HEK293T (cell line): ENCODE results near the gene CSNK2A1.

Experiments
- ARNT ChIP-seq: fragments of 450-650 bp; IDR thresholded peaks from 2 replicates; pipeline ENCODE4 v1.6.1; 2017; ENCODE audit warnings: mild to moderate bottlenecking
- BHLHE40 ChIP-seq: fragments of 450-650 bp; IDR thresholded peaks from 2 replicates; pipeline ENCODE4 v1.6.1; 2016; ENCODE audit warnings: mild to moderate bottlenecking, moderate library complexity, borderline replicate concordance
- CTBP1 ChIP-seq: fragments of 450-650 bp; IDR thresholded peaks from 2 replicates; pipeline ENCODE4 v1.6.1; 2016; ENCODE audit warnings: borderline replicate concordance
- ELF4 ChIP-seq: fragments of 450-650 bp; IDR thresholded peaks from 2 replicates; pipeline ENCODE4 v1.6.1; 2017; ENCODE audit warnings: antibody characterized with exemption
- FOXK2 ChIP-seq: fragments of 450-650 bp; IDR thresholded peaks from 2 replicates; pipeline ENCODE4 v1.6.1; 2016; ENCODE audit warnings: mild to moderate bottlenecking
- FOXM1 ChIP-seq: fragments of 450-650 bp; IDR thresholded peaks from 2 replicates; pipeline ENCODE4 v1.6.1; 2017; ENCODE audit warnings: mild to moderate bottlenecking, borderline replicate concordance
- L3MBTL2 ChIP-seq: fragments of 450-650 bp; conservative IDR thresholded peaks from 2 replicates; pipeline ENCODE4 v1.6.1; 2016; ENCODE audit warnings: mild to moderate bottlenecking
- NFRKB ChIP-seq: fragments of 450-650 bp; IDR thresholded peaks from 2 replicates; pipeline ENCODE4 v1.6.1; 2016; ENCODE audit warnings: mild to moderate bottlenecking, moderate library complexity
- SP1 ChIP-seq: fragments of 450-650 bp; IDR thresholded peaks from 2 replicates; pipeline ENCODE4 v1.6.1; 2017
- SUZ12 ChIP-seq: fragments of 450-650 bp; IDR thresholded peaks from 2 replicates; pipeline ENCODE4 v1.6.1; 2016; ENCODE audit warnings: mild to moderate bottlenecking
- TARDBP ChIP-seq: fragments of 450-650 bp; IDR thresholded peaks from 2 replicates; pipeline ENCODE4 v1.6.1; 2016
- ZNF384 ChIP-seq: fragments of 450-650 bp; IDR thresholded peaks from 2 replicates; pipeline ENCODE4 v1.6.1; 2016

DNA sequence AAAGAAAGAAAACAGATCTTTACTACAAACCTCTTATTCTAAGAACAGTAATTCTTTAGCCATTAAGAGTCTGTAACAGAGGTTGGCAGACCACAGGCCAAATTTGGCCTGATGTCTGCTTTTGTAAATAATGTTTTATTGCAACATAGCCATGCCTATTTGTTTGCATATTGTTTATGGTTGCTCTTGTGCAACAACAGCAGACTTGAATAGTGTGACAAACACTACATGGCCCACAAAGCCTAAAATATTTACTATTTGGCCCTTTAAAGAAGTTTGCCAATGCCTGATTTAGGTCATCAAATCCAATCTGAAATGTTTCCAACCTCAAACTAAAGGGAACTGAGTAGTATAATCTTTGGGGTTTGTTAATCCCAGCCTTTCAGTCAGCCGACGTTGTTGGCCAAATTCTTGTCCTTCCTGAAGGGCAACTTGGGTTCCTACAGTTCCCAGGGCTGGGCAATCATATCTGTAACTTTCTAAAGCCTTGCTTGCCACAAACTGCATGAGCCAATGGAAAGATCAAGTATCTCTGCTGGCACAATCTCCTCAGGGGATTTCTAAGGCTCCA, 47.4 kb downstream of the CSNK2A1 start:
- TF ChIP-seq BHLHE40 (no peak), FOXM1 (no peak), SP1 (no peak), SUZ12 (no peak), NFRKB (no peak), ARNT (no peak), ELF4 (no peak), ZNF384 (no peak), FOXK2 (no peak), TARDBP (no peak), L3MBTL2 (no peak), CTBP1 (no peak)
